HepG2 (cell line): ENCODE results near the gene GRK6. TPM values are rescaled to one million over a fixed set of nuclear protein-coding genes. Genes with fewer than 3 reads are reported as not detected.

Experiments used
- AKAP8 ChIP-seq: sonication (generic); formaldehyde crosslinking; IDR thresholded peaks from 2 replicates; pipeline ENCODE4 v1.5.1; 2020; ENCODE audit warnings: mild to moderate bottlenecking, missing genetic modification reagents
- CHD4 ChIP-seq: fragments of 200-600 bp; sonication (generic); IDR thresholded peaks from 2 replicates; pipeline ENCODE4 v1.7.0; 2017; ENCODE audit warnings: mild to moderate bottlenecking, low read length, borderline replicate concordance
- CREM ChIP-seq, 2 experiments: sonication (generic) in 1 of 2; formaldehyde crosslinking in 1 of 2; IDR thresholded peaks; 2 replicates each; pipeline versions ENCODE4 v1.4.0 to v1.6.1; 2016 to 2020; ENCODE audit warnings: antibody characterized with exemption in 1 of 2, mild to moderate bottlenecking in 1 of 2, missing genetic modification reagents in 1 of 2
- HOXA5 ChIP-seq: sonication (generic); formaldehyde crosslinking; IDR thresholded peaks from 2 replicates; pipeline ENCODE4 v1.4.0; 2020; ENCODE audit warnings: missing genetic modification reagents
- KDM4B ChIP-seq: sonication (generic); formaldehyde crosslinking; IDR thresholded peaks from 2 replicates; pipeline ENCODE4 v1.4.0; 2020; ENCODE audit warnings: missing genetic modification reagents
- MBNL3 ChIP-seq: fragments of 250-450 bp; sonication (Bioruptor Pico); conservative IDR thresholded peaks from 2 replicates; pipeline ENCODE4 v1.8.0; 2022; ENCODE audit warnings: mild to moderate bottlenecking, inconsistent platforms
- NFE2 ChIP-seq: sonication (generic); formaldehyde crosslinking; IDR thresholded peaks from 2 replicates; pipeline ENCODE4 v1.4.0; 2020; ENCODE audit warnings: missing genetic modification reagents
- NFE2L2 ChIP-seq: fragments of 150-350 bp; IDR thresholded peaks from 2 replicates; pipeline ENCODE4 v1.6.1; 2014; ENCODE audit warnings: low read length
- PAX8 ChIP-seq: sonication (generic); formaldehyde crosslinking; IDR thresholded peaks from 2 replicates; pipeline ENCODE4 v1.8.0; 2022; ENCODE audit warnings: mild to moderate bottlenecking, missing genetic modification reagents, borderline replicate concordance
- TMF1 ChIP-seq: sonication (generic); formaldehyde crosslinking; IDR thresholded peaks from 2 replicates; pipeline ENCODE4 v1.8.1; 2022; ENCODE audit warnings: low read depth, missing genetic modification reagents
- ZNF530 ChIP-seq: sonication (generic); formaldehyde crosslinking; IDR thresholded peaks from 2 replicates; pipeline ENCODE4 v1.5.0; 2020; ENCODE audit warnings: low read depth, mild to moderate bottlenecking, missing genetic modification reagents
- polyA plus RNA-seq, 8 experiments: library from polyadenylated mRNA; depleted of rRNA in 3 of 8; stranded (reverse) in 7 of 8; unstranded in 1 of 8; fragments of >200 nt; fragmentation: Illumina TruSeq in 4 of 8; extraction: Trizol in 4 of 8; gene quantifications; 2 replicates each; pipeline versions ENCODE4 v1.2.1 to v1.2.3, GENCODE V29; 2011 to 2016; ENCODE audit warnings: low read depth in 4 of 8, missing spikeins in 1 of 8, mixed read lengths in 1 of 8; ENCODE audit not compliant: insufficient read depth in 1 of 8
- total RNA-seq, 5 experiments: library from RNA; depleted of rRNA; stranded (reverse); fragments of >200 nt; fragmentation: Illumina TruSeq; extraction: Trizol; gene quantifications; 2 replicates each; pipeline ENCODE4 v1.2.3, GENCODE V29; 2016; ENCODE audit warnings: low read depth in 1 of 5
- TF ChIP-seq, protein P1 (sequence below): sonication (generic); formaldehyde crosslinking; IDR thresholded peaks from 2 replicates; pipeline ENCODE4 v1.5.1; 2020; ENCODE audit warnings: mild to moderate bottlenecking, moderate library complexity, missing genetic modification reagents
- TF ChIP-seq, protein P2 (sequence below): sonication (generic); formaldehyde crosslinking; IDR thresholded peaks from 2 replicates; pipeline ENCODE4 v1.8.0; 2023; ENCODE audit warnings: mild to moderate bottlenecking, missing genetic modification reagents
- TF ChIP-seq, protein P3 (sequence below), 2 experiments: fragments of 450-650 bp in 1 of 2; sonication (generic) in 1 of 2; formaldehyde crosslinking in 1 of 2; IDR thresholded peaks; 2 replicates each; pipeline versions ENCODE4 v1.6.1 to v1.8.0; 2016 to 2022; ENCODE audit warnings: antibody characterized with exemption in 1 of 2, mild to moderate bottlenecking in 1 of 2, missing genetic modification reagents in 1 of 2

GRK6 gene
- total and polyA plus RNA-seq, 2 of the 13 experiments (the other 11 are each of a cell fraction or from before 2014, with no cell fraction given): 13.2 to 19.9 TPM

DNA sequence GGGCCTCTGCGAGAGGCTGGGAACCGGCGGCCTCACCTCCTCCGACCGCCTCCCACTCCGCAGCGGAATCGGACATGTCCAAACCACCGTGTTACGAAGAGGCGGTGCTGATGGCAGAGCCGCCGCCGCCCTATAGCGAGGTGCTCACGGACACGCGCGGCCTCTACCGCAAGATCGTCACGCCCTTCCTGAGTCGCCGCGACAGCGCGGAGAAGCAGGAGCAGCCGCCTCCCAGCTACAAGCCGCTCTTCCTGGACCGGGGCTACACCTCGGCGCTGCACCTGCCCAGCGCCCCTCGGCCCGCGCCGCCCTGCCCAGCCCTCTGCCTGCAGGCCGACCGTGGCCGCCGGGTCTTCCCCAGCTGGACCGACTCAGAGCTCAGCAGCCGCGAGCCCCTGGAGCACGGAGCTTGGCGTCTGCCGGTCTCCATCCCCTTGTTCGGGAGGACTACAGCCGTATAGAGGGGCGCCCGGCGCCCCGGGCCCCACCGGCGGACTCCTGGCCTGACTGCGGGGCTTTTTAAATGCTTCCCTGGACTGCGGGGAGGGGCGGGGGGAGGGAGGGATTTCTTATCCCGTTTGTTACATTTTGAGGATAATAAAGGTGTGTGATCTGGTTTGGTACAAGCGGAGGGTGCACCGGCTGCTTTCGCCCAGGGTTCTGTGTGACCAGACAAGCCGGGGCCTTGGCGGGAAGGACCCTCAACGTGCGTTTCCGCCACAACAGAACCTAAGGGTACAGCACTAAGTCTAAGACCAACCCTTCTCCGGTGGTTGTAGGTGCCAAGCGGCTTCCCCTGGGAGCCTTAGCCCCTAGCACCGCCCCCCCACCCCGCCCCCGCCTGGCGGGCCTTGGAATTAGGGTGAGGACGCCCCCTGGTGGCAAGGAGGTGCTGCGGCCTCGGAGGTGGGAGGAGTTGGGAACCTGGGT lies 29.4 kb downstream of the GRK6 start (continued):
- TF ChIP-seq NFE2 (CRISPR knock-in tag) (no peak), NFE2L2 (no peak), TMF1 (CRISPR knock-in tag) (no peak), AKAP8 (CRISPR knock-in tag) (peak; percentile 64; the same call in 1 of the 2 replicates), HOXA5 (CRISPR knock-in tag) (no peak), MBNL3 (CRISPR knock-in tag) (no peak), PAX8 (no peak), KDM4B (no peak), CHD4 (no peak), CREM (IDR thresholded peaks at IDR 0.05) (no peak), CREM (CRISPR knock-in tag; IDR thresholded peaks at IDR 0.05) (no peak), ZNF530 (CRISPR knock-in tag) (no peak)
- TF ChIP-seq, protein P1, sequence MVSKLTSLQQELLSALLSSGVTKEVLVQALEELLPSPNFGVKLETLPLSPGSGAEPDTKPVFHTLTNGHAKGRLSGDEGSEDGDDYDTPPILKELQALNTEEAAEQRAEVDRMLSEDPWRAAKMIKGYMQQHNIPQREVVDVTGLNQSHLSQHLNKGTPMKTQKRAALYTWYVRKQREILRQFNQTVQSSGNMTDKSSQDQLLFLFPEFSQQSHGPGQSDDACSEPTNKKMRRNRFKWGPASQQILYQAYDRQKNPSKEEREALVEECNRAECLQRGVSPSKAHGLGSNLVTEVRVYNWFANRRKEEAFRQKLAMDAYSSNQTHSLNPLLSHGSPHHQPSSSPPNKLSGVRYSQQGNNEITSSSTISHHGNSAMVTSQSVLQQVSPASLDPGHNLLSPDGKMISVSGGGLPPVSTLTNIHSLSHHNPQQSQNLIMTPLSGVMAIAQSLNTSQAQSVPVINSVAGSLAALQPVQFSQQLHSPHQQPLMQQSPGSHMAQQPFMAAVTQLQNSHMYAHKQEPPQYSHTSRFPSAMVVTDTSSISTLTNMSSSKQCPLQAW (CRISPR knock-in tag): peak; percentile 19; the same call in 1 of the 2 replicates
- TF ChIP-seq, protein P2, sequence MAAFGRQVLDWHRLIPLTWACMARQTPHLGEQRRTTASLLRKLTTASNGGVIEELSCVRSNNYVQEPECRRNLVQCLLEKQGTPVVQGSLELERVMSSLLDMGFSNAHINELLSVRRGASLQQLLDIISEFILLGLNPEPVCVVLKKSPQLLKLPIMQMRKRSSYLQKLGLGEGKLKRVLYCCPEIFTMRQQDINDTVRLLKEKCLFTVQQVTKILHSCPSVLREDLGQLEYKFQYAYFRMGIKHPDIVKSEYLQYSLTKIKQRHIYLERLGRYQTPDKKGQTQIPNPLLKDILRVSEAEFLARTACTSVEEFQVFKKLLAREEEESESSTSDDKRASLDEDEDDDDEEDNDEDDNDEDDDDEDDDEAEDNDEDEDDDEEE (CRISPR knock-in tag): 0 out of 2 replicates have a peak, but pooled peaks have one; percentile 26
- TF ChIP-seq, protein P3, sequence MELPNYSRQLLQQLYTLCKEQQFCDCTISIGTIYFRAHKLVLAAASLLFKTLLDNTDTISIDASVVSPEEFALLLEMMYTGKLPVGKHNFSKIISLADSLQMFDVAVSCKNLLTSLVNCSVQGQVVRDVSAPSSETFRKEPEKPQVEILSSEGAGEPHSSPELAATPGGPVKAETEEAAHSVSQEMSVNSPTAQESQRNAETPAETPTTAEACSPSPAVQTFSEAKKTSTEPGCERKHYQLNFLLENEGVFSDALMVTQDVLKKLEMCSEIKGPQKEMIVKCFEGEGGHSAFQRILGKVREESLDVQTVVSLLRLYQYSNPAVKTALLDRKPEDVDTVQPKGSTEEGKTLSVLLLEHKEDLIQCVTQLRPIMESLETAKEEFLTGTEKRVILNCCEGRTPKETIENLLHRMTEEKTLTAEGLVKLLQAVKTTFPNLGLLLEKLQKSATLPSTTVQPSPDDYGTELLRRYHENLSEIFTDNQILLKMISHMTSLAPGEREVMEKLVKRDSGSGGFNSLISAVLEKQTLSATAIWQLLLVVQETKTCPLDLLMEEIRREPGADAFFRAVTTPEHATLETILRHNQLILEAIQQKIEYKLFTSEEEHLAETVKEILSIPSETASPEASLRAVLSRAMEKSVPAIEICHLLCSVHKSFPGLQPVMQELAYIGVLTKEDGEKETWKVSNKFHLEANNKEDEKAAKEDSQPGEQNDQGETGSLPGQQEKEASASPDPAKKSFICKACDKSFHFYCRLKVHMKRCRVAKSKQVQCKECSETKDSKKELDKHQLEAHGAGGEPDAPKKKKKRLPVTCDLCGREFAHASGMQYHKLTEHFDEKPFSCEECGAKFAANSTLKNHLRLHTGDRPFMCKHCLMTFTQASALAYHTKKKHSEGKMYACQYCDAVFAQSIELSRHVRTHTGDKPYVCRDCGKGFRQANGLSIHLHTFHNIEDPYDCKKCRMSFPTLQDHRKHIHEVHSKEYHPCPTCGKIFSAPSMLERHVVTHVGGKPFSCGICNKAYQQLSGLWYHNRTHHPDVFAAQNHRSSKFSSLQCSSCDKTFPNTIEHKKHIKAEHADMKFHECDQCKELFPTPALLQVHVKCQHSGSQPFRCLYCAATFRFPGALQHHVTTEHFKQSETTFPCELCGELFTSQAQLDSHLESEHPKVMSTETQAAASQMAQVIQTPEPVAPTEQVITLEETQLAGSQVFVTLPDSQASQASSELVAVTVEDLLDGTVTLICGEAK (IDR thresholded peaks at IDR 0.05): no peak
- TF ChIP-seq, protein P3 (CRISPR knock-in tag; IDR thresholded peaks at IDR 0.05): no peak
